Gastroesophageal sphincter (tissue), 3 donors: ENCODE data around the gene DLK2.

Experiments used
- CTCF ChIP-seq, 4 experiments: fragments of 200-600 bp in 2 of 4; fragments of 450-650 bp in 2 of 4; sonication (generic) in 1 of 4; IDR thresholded peaks; one replicate each; pipeline ENCODE4 v1.5.1; 2017 to 2019; ENCODE audit warnings: antibody characterized with exemption in 4 of 4, mild to moderate bottlenecking in 2 of 4, moderate library complexity in 2 of 4
- POLR2A ChIP-seq, 2 donors: fragments of 450-650 bp; IDR thresholded peaks; one replicate each; pipeline ENCODE4 v1.6.1; 2017; ENCODE audit warnings: antibody characterized with exemption in 2 of 2, mild to moderate bottlenecking in 2 of 2, moderate library complexity in 1 of 2

GRCh38 chr6:43436577-43437282 is 18.6 kb downstream of the DLK2 start:
- TF ChIP-seq POLR2A (IDR thresholded peaks at IDR 0.05), result no peak
- no peak for TF ChIP-seq CTCF (IDR thresholded peaks at IDR 0.05)
